Kidney capillary endothelial cell (primary cell): ENCODE data around the gene TM7SF3.
"Not testable (repeated sequence)": the region's sequence is repeated elsewhere in the genome, so short reads cannot be mapped to it uniquely, and the experiment has no call there.

ENCODE experiments used
- DNase-seq: peaks from one replicate; pipeline ENCODE4 v3.0.0-alpha.2; 2018; ENCODE audit warnings: low spot score

TM7SF3 gene, protein sequence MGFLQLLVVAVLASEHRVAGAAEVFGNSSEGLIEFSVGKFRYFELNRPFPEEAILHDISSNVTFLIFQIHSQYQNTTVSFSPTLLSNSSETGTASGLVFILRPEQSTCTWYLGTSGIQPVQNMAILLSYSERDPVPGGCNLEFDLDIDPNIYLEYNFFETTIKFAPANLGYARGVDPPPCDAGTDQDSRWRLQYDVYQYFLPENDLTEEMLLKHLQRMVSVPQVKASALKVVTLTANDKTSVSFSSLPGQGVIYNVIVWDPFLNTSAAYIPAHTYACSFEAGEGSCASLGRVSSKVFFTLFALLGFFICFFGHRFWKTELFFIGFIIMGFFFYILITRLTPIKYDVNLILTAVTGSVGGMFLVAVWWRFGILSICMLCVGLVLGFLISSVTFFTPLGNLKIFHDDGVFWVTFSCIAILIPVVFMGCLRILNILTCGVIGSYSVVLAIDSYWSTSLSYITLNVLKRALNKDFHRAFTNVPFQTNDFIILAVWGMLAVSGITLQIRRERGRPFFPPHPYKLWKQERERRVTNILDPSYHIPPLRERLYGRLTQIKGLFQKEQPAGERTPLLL

DNA sequence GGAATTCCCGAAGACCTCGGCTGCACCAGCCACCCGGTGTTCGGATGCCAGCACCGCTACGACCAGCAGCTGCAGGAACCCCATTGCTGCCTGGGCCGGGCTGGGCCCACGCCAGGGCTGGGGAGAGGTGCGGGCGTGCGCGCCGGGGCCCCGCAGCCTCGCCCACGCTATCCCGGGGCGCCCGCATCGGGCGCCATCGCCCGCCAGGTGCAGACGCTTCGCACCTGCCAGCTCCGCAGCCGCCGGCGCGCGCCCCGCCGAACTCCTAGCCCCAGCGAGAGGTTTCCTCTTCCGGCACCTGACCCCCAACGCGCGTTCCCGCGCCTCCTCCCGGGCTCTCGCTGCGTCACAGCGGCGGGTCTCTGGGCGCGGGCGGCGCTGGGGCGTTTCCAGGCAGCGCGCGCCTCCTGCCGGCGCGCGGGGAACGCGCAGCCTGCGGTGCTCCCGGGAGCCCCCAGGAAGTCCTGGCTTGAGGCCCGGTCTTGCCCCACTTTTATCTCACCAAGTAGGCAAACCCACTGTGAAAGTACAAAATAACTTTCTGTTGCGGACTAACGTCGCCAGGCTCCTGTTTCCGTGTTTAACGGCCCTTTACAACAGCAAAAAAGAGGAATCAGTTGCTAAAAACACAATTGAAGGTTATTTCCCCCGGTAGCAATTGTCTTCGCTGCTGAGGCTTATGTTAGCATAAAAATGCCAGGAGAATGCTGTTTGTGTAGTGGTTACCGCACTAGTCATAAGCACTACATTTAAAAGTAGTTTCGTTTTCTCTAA, at the start of gene TM7SF3:
TSS of gene TM7SF3 (minus strand) at position 300 of the 774 bp plus-strand sequence. CDS start at position 84, 216 bp downstream.
- DNase-seq, result peak; percentile 85

DNA sequence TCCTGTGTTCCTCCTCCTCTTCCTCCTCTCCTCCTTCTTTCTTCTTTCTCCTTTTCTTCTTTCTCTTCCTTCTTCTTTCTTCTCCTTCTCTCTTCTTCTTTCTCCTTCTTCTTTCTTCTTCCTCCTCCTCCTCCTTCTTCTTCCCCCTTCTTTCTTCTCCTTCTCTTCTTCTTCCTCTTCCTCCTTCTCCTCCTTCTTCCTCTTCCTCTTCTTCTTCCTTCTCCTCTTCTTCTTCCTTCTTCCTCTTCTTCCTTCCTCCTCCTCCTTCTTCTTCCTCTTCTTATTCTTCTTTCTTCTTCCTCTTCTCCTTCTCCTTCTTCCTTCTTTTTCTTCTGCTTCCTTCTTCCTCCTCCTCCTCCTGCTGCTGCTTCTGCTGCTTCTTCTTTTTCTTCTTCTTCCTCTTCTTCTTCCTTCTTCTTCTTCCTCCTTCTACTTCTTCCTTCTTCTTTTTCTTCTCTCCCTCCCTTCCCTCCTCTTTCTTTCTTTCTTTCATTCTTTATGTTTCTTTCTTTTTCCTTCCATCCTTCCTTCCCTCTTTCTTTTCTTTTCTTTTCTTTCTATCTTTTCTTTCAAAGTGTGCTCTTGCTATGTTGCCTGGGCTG, 49.2 kb upstream of the TM7SF3 start:
- no peak for DNase-seq

DNA sequence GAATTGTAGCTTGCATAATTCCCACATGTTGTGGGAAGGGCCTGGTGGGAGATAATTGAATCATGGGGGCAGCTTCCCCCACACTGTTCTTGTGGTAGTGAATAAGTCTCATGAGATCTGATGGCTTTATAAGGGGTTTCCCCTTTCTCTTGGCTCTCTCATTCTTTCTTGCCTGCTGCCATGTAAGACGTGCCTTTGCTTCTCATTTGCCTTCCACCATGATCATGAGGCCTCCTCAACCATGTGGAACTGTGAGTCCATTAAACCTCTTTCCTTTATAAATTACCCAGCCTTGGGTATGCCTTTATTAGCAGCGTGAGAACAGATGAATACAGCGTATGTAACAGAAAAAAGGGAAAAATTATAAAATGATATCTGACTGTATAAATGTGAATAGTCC, 47.1 kb upstream of the TM7SF3 start:
- DNase-seq, result no peak

DNA sequence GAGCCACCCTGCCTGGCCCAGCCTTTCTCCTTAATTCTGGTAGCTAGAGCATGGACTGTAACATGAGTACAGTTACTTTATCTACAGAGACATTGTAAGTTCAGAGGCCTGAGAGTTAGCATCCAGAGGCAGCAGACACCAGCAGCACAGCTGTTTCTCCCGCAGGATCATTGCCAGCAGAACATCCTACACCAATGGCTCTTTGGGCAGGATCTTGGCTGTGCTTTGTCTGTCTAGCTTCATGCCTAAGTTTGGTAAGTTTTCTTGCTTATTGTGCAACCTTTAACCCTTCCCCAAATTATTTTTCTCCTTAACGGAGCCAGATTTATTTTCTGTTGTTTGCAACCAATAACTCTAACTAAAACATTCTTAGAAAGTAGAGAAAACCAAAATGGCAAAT, 46.6 kb upstream of the TM7SF3 start:
- DNase-seq, result no peak

DNA sequence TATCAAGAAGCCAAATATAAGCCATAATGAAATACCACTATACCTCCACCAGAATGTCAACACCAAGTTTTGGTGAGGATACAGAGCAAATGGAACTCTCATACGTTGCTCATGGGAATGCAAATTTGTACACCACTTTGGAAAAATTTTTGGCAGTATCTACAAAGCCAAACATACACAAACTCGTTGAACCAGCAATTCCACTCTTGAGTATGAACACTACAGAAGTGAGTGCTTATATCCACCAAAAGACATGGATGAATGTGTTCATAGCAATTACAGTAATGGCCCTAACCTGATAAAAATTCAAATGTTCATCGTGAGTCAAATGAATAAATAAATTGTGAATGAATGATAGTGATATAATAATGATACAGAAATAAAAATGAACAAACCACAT, 43.4 kb upstream of the TM7SF3 start:
- no peak for DNase-seq

DNA sequence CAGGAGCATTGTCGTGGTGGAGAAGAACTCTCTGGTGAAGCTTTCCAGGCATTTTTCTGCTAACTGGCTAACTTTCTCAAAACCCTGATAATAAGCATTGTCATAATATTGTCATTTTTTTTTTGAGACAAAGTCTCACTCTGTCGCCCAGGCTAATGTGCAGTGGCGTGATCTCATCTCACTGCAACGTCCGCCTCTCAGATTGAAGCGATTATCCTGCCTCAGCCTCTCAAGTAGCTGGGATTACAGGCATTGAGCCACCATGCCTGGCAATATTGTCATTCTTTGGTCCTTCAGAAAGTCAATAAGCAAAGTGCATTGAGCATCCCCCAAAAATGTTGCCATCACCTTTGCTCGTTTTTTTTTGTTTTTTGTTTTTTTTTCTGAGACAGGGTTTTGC, 41.8 kb upstream of the TM7SF3 start:
- DNase-seq, result no peak

DNA sequence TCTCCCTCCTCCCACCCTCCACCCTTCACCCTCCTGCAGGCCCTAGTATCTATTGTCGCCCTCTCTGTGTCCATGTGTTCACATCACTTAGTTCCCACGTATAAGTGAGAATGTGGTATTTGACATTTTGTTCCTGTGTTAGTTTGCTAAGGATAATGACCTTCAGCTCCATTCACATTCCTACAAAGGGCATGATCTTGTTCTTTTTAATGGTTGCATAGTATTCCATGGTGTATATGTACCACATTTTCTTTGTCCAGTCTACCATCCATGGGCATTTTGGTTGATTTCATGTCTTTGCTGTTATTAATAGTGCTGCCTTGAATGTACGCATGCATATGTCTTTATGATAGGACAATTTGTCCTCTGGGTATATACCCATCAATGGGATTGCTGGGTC, 38.6 kb upstream of the TM7SF3 start:
- no peak for DNase-seq

DNA sequence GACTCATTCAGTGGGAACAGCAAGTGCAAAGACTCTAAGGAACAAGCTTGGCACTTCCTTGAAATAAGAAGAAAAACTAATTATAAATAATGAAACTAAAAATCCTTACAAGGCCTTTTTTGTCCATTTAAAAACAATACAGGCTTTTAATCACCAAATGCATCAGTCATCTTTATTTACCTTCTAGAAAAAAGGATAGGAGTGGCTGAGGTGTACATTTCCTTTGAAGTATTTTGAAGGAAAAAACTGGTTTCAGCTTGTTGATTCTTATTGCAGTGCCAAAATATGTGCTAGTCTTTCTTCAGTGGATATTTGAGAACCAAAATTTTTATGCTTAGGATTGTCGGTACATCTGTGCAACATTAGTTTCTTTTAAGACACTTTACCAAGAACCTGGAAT, 38.0 kb upstream of the TM7SF3 start:
- no peak for DNase-seq

DNA sequence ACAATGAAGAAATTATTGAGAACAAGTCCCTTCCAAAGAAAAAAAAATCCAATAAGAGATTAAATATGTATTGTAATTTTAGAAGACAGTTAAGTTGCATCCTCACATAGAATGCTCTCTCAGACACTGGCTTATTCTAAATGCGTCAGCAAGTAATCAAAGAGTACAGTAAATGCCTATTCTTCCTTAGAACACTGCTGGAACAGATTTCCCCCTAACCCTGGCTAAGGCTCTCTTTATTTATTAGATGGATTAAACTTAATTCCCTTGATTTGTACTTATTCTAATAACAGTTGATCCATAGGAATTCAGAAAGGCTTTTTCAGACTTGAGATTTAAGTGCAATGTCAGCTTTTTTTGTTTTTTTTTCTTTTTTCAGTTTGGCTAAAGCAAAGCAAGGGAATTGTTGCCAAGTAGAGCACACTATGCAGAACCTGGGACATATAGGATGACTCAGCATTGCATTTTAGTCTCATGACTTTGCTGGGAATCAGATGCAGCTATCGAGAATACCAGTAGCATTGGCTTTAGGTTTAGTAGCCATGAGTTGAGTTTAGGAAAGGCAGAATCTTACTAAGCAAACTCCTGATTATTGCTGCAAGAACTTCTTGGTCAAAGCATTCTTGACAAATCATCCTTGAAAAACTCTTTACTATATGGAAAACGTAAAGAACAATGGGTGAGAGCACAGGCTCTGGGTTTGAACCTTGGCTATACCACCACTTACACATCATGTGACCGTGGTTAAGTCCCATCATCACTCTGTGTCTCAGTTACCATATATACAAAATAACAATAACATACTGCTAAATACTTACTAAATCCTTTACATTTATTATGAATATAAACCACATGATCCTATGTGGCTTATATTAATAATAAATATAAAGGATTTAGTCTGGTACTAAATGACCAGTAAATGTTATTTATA, 34.9 kb upstream of the TM7SF3 start:
- DNase-seq, result no peak

DNA sequence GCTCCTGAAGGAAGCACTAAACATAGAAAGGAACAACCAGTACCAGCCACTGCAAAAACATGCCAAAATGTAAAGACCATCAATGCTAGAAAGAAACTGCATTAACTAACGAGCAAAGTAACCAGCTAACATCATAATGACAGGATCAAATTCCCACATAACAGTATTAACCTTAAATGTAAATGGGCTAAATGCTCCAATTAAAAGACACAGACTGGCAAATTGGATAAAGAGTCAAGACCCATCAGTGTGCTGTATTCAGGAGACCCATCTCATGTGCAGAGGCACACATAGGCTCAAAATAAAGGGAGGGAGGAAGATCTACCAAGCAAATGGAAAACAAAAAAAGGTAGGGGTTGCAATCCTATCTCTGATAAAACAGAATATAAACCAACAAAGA, 27.8 kb upstream of the TM7SF3 start:
- DNase-seq, result not testable (repeated sequence)

DNA sequence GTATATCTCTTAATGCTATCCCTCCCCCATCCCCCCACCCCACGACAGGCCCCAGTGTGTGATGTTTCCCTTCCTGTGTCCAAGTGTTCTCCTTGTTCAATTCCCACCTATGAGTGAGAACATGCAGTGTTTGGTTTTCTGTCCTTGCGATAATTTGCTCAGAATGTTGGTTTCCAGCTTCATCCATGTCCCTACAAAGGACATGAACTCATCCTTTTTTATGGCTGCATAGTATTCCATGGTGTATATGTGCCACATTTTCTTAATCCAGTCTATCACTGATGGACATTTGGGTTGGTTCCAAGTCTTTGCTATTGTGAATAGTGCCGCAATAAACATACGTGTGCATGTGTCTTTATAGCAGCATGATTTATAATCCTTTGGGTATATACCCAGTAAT, 26.5 kb upstream of the TM7SF3 start:
- DNase-seq, result not testable (repeated sequence)

DNA sequence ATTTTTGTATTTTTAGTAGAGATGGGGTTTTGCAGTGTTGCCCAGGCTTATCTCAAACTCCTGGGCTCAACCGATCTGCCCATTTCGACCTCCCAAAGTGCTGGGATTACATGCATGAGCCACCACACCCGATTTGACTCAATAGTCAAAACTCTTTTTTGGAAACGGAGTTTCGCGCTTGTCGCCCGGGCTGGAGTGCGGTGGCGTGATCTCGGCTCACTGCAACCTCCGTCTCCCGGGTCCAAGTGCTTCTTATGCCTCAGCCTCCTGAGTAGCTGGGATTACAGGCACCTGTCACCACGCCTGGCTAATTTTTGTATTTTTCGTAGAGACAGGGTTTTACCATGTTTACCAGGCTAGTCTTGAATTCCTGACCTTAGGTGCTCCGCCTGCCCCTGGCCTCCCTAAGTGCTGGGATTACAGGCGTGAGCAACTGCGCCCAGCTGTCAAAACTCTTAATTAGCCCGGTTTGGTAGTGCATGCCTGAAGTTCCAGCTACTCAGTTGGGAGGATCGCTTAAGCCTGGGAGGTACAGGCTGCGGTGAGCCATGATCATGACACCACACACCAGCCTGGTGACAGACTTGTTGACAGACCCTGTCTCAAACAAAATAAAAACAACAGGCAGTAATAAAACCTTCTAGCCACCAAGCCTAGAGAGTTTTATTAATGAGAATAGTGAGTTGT, 20.6 kb upstream of the TM7SF3 start:
- DNase-seq, result no peak

DNA sequence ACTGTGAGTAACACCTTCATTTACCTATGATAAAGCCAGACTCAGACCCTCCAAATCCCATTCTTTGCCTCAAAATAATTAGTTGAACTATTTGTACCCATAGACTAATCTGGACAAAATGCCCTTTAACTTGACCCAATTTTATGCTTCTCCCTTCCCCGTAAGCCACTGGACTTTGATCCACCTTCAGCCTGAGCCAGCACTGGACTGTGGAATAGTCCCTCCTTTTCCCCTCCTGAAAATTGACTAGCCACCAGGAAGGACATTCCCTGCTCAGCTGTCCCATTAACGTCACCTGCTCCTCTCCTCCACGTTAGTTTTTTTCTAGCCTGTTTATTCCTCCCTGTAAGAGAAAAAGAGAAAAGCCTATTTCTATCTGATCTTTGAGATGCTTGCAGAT, 18.5 kb upstream of the TM7SF3 start:
- no peak for DNase-seq

DNA sequence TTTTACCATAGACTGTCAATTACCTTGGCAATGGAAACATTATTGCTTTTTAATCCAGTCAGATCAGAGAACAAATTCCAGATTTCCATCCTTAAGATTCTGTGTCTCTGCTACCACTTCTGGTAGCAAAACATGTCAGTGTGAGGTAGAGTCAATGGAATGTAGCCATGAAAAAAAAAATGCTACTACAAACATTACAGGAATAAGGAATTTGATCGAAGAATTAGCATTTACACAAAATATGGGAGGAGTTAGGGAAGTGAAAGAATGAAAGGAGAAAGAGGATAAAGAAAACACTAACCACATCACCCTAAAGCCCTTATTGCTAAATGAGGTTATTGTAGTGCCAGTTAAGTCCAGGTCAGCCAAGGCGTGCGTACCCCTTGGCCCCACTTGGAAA, 17.3 kb upstream of the TM7SF3 start:
- DNase-seq, result no peak

DNA sequence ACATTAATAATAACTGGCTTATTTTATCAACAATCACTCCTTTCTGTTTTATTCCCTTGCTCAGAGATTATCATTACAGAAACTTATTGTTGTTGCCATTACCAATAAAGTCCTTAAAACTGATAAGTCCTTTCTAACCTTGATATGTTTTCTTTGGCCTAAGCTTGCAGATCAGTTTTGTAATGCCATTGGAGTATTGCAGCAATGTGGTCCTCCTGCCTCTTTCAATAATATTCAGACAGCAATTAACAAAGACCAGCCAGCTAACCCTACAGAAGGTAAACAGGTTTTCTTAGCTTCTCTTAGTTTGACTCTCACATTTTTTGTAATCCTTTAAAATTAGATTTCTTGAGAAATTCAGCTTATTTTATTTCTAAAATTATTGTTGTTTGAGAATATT, 12.1 kb upstream of the TM7SF3 start:
- DNase-seq, result no peak

DNA sequence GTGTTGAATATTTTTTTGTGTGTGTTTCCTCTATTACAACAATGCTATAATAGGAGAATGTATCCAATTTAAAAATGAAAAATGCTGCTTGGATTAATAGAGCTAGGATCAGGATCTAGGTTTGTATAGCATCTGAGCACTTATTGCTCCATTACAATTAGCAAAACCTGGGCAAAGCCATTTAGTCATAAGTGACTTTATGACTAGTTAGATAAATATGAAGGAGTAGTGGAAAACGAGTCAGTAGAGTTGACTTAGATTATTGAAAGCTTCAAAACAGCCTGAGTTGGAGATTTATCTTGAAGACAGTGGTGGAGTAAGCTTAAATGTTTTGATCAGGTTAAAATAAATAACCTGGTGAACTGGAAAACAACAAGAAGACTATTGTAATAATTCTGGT, 10.9 kb upstream of the TM7SF3 start:
- DNase-seq, result no peak

DNA sequence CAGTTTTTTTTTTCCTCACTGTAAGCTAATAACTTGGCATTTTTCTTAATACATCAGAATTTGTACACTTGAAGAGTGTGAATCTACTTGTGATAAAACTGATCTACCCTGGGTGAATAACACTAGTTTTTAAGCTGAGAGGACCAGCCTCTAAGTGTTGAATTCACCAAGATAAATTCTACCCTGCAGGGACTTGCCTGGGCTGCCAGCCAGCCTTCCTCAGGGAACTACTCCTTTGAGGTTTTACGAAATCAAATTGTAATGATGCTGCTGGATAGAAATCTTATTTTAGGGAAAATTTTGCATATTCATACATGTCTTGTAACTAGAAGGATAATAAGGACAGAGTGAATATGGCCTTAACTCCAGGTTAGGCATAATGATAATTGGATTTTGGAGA, 10.1 kb upstream of the TM7SF3 start:
- DNase-seq, result no peak

DNA sequence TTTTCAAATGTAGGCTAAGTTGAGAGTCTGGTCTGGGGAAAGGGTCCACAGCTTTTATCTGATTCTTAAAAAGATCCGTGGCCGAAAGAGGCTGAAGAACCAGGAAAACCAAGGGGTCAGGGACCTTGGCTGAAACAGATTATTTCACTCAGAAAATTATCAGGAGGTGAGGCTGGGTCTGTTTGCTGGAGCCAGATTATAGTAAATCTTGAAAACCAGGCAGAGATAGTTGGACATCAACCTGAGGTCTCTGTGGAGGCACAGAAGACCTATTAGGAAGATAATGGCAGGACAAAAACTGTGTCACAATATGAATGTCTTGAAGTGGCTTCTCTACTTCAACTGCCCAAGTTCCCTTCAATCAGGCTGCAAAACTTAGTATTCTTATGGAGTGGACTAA, 6.6 kb upstream of the TM7SF3 start:
- no peak for DNase-seq

DNA sequence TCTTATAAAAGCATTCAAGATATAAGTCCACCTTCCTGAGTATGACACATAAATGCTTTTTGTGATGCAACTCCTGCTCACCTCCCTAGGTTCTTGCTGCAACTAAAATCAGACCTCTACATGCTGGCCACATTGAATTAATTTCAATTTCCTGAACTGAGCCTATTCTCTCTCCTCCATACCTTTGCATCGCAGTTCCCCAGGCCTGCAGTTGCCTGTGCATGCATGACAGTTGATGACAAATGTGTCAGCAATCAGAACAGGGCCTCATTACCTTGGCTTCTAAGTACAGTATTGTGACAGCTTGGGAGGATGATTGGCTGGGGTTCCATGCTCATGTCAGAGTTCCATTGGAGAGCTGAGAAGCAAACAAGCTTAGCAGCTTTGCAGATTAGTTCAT, 3.9 kb upstream of the TM7SF3 start:
- DNase-seq, result no peak

DNA sequence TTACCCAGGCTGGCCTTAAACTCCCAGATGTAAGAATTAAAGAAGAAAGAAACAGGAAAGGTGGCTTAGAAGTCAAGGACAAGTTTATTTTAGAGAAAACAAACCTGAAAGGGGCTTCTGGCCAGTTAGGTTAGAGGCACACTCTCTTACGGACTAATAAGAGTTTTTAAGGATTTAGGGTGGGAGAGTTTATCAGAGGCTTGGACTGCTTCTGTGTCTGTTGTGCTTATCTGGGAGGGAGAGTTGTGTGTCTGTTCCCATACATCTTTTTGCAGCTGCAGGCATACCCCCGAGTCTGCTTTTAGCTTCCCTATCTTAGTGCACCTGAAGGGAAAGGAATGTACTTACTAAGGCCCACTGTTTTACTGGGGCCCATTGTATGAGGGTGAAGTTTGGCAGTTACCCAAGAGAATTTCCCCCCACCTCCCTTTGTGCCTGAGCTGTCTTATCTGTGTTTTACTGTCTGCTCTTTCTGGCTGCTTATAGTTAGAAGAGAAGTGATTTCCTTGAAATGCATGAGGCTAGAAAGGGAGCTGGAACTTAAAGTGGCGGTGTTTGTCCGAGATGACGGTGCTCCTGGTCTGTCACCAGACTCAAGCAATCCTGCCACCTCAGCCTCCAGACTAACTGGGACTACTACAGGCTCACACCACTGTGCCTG, 3.1 kb upstream of the TM7SF3 start:
- not testable (repeated sequence) for DNase-seq

DNA sequence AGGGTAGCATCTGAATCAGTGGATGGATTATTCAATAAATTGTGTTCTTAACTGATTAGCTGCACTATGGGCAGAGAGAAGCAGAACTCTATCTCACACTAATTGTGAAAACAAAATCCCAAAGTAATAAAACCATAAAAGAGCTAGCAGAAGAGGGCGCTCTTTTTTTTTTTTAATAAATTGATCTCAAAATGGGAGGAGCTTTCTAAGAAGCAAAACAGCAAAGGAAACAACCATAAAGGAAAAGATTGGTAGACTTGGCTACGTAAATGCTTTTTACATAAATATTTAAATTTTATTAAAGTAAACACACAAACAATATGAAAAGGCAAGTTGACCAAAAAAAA, 1.5 kb upstream of the TM7SF3 start:
- peak; percentile 55 for DNase-seq
